ENCODE results near the gene DNAJA2.
A peak's percentile ranks its signal among the peaks of the same experiment; 100 is the strongest.

Gene DNAJA2

DNA sequence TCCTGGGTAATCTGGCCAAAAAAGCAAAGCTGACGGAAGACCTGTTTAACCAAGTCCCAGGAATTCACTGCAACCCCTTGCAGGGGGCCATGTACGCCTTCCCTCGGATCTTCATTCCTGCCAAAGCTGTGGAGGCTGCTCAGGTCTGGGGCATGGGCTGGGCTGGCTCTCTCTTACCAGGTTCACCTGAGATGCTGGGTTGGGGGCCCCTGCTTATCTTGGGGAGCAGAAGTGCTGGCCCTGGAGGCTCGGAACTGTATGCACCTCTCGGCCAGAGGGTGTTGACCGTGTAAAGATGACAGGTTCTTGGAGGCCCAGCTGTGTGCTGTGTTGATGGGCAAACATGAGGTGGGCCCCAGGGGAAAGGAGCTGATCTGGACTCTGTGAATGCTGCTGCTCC, 49.1 kb downstream of the DNAJA2 start:
- DNase-seq: no peak

DNA sequence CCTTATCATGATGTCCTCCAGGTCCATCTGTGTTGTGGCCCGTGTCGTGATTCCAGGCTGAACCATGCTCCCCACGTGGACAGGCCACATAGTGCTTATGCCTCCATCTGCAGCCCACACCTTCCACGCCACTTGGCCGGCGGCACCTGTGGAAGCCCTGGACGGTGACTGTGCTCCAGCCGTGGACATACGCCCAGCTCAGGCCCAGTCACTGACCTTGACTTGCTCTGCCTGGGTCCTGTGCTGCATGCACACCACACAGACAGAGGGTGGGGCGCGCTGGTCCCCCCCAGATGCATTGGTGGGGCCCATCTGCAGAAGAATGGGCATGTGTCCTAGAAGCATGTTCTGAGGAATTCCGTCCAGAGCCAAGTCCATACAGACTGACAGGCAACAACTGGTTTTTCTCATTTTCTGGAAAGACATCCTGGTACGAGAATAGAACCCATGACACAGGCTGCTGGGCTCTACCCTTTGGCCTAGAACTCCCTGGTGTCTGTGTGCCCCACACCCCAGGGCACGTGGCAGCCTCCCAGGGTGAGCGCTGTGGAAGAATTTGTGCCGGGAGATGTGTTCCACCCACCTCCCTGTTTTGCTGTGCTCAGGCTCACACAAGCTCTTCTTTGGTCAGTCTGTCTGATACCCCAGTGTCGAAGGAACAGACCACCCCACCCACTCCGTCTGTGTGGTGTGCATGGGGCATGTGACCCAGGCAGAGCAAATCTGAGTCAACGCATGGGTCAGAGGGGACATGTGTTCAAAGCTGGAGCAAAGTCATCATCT, 49.8 kb downstream of the DNAJA2 start:
- DNase-seq: no peak

DNA sequence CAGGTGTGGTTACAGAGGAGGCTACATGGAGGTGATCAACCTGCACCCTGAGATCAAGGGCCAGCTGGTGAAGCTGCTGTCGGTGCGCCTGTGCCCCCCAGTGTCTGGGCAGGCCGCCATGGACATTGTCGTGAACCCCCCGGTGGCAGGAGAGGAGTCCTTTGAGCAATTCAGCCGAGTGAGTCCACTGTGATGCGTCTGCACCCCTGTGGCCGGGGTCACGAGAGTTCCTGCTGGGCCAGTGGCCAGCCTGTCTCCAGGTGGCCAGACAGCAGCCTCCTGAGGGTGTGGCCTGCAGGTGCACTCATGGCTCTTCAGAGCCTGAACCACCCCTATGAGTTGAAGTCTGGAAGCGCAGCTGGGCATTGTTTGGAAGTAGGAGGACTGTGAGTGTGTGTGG, 51.2 kb downstream of the DNAJA2 start:
- no peak for DNase-seq

GRCh38 chr16:46920402-46921068, 52.9 kb downstream of the DNAJA2 start:
- DNase-seq: no peak

- DNase-seq: peak; percentile 94
These were observed 54.3 kb downstream of the DNAJA2 start for GRCh38 chr16:46918905-46919792.

- DNase-seq: no peak
These were observed 55.1 kb downstream of the DNAJA2 start for GRCh38 chr16:46918400-46918799.

DNA sequence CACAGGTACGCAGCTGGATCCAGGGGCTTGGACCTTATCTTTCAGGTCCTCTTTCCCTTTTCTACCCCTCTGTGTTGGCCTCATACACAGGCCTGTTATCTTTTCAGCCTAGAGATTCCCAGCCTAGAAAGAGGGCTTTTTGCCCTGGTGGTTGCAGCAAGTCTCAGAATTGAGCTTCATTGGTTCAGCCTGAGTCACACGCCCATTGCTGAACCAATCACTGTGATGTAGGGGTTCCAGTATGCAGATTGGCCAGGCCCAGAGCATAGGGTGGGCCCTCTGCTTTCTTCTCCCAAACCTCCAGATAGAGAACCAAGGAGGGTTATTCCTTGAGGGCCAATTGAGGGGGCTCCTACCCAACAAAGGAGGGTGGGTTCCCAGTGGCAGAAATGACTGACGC, 56.5 kb downstream of the DNAJA2 start:
- DNase-seq: peak; percentile 73

DNA sequence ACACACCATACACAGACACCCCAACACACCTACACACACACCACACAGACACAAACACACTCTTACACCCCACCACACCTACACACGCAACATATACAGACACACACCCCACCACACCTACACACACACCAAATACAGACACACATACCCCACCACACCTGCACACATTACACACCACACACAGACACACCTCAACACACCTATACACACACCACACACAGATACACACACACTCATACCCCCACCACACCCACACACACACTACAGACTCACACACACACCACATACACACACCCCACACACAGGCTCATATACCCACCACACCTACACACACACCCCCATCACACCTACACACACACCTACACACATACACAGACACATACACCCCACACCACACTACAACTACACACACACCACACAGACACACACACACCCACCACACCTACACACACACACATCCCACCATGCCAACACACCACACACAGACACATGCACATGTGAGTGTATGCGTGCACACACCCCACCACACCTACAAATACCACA, 57.9 kb downstream of the DNAJA2 start:
- DNase-seq: no peak

DNA sequence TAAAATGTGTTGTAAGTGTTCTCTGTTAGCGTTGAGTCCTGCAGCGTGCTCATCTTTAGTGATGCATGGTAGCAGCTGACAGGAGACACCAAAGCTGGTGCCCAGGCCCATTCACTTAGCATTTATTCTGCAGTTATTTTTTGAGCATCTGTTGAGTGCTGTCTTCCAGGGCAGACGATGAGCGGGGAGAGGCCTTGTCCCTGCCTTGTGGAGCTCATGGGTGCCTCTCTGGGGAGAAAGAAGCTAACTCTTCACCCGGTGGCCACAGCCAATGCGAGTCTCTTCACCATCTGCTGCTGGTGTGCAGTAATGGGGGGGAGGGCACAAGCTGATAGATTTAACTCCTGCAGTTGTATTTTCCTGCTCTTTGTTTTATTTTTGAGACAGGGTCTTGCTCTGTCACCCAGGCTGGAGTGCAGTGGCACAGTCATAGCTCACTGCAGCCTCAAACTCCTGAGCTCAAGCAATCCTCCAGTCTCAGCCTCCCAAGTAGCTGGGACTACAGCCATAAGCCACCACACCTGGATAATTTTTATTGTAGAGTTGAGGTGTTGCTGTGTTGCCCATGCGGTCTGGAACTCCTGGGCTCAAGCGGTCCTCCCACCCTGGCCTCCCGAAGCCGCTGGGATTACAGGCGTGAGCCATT, 58.8 kb downstream of the DNAJA2 start:
- no peak for DNase-seq

DNA sequence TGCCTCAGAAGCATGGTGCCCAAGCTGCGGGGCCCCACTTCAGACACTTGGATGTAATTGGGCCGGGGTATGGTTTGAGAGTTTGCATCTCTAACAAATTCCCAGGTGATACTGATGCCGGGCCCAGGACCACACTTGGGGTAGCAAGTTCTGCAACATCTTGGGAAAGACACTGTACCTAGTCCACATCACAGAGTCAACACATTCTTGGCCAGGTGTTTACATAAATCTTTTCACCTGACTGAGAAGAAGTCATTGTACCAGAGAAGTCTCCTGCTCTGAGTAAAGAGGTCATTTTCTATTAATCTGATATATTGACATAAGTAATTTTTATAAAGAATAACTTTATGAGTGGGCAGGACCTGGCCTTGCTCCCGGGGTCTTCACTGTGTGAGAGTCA, 61.8 kb downstream of the DNAJA2 start:
- no peak for DNase-seq

GRCh38 chr16:46911038-46911437, 62.4 kb downstream of the DNAJA2 start:
- no peak for DNase-seq

GRCh38 chr16:46908540-46909372, 64.7 kb downstream of the DNAJA2 start:
- peak; percentile 80 for DNase-seq

- DNase-seq: no peak
These were observed 66.3 kb downstream of the DNAJA2 start for GRCh38 chr16:46907061-46907774.

- DNase-seq: no peak
These were observed 67.0 kb downstream of the DNAJA2 start for GRCh38 chr16:46906360-46907060.
